Measurements from ENCODE around the gene OTOF. TPM values are rescaled to one million over a fixed set of nuclear protein-coding genes. Genes with fewer than 3 reads are reported as not detected.

OTOF gene
- not detected in 2 replicates for total RNA-seq (ENCODE audit: low replicate concordance)

DNA sequence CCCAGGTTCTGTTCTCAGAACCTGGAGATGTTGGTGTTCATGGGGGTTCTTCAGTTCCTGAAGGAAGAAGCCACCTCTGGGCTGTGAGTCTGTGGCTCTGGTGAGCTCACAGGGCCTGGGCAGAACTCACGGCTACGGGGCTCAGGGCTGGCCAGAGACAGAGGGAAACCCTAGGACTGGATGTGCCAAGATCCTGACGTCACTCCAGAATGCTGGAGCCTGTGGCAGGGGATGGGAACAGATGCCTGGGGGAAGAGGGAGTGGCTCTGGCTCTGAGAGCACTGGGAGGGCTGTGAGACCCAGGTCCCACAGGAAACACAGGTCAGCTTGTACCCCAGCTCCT, at the start of gene OTOF:
Gene OTOF, minus strand, starts transcription at position 214 of the 343 bp plus-strand sequence.
- DNase-seq (ENCODE audit: low read depth), result peak; percentile 68
- H3K4me3 ChIP-seq (ENCODE audit: low read depth, low read length), result no peak within 1 kb of the TSS
- TF ChIP-seq, protein P1, sequence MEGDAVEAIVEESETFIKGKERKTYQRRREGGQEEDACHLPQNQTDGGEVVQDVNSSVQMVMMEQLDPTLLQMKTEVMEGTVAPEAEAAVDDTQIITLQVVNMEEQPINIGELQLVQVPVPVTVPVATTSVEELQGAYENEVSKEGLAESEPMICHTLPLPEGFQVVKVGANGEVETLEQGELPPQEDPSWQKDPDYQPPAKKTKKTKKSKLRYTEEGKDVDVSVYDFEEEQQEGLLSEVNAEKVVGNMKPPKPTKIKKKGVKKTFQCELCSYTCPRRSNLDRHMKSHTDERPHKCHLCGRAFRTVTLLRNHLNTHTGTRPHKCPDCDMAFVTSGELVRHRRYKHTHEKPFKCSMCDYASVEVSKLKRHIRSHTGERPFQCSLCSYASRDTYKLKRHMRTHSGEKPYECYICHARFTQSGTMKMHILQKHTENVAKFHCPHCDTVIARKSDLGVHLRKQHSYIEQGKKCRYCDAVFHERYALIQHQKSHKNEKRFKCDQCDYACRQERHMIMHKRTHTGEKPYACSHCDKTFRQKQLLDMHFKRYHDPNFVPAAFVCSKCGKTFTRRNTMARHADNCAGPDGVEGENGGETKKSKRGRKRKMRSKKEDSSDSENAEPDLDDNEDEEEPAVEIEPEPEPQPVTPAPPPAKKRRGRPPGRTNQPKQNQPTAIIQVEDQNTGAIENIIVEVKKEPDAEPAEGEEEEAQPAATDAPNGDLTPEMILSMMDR (IDR thresholded peaks at IDR 0.05; ENCODE audit: insufficient read depth, low read length), result no peak

DNA sequence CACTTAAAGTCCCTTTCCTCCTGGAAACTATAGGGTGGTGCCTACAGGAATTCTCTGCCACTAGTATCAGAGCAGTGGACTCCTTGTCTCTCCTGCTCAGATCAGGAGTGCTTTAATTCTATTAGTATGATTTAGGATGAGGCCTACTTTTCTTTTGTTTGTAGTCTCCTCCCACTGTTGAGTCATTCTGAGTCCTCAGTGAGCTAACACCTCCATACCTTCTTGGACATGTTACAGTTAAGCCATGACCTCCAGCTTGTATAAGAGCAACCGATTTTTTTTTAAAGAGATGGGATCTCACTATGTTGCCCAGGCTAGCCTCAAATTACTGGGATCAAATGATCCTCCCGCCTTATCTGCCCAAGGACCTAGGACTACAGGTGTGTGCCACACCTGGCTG, 48.7 kb upstream of the OTOF start:
- H3K4me3 ChIP-seq (ENCODE audit: low read depth, low read length), result no peak overlapping the region
- no peak for DNase-seq (ENCODE audit: low read depth)
- TF ChIP-seq, protein P1 (IDR thresholded peaks at IDR 0.05; ENCODE audit: insufficient read depth, low read length), result no peak

DNA sequence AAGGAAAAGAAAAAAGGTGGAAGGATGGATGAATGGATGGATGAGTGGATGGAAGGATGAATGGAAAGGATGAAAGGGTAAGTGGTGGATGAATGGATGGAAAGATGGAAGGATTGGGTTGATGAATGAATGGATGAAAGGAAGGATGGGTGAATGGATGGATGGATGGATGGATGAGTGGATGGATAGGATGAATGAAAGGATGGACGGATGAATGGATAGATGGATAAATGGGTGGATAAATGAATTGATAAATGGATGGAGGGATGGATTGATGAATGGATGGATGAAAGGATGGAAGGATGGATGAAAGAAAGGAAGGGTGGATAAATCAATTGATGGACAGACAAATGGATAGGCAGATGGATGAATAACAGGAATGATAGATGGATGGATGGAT, 48.2 kb upstream of the OTOF start:
- DNase-seq (ENCODE audit: low read depth), result no peak
- TF ChIP-seq, protein P1 (IDR thresholded peaks at IDR 0.05; ENCODE audit: insufficient read depth, low read length), result no peak
- no peak overlapping the region for H3K4me3 ChIP-seq (ENCODE audit: low read depth, low read length)

DNA sequence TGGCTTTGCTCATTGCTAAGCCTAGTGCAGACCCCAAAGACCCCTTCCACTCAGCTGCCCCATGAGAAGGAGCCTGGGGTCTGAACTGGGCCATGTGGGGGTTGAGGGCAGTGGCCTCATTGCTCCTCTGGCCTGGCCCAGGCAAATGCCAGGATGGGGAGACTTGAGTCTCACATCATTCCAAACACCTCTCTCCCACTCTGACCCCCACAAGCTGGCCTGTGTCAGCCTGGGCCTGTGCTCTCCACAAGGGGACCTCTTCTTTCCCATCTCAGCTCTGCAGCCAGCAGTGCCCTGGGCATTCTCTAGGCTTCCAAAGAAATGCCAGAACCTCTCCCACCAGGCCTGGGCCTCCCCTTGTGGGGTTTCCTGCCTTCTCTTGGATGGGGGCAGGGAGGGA, 45.8 kb upstream of the OTOF start:
- DNase-seq (ENCODE audit: low read depth), result no peak
- TF ChIP-seq, protein P1 (IDR thresholded peaks at IDR 0.05; ENCODE audit: insufficient read depth, low read length), result no peak
- H3K4me3 ChIP-seq (ENCODE audit: low read depth, low read length), result no peak overlapping the region

DNA sequence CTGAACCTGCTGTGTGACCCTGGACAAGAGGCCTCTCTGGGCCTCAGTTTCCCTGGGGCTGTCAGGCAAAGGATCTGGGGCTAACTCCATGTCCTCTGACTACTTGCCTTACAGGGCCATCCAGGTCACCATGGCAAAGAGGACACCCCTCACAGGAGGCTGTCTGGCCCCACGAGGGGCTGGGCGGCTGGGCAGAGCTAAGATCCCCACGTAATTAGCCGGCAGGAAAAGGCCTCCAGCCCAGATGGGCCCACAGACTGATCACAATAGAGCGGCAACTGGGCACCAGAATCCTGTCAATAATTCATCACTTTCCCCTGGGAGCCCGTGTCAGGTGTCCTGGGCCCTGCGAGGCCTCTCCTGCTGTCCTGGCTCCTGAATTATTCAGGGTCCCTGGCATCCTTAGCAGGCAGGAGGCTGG, 44.8 kb upstream of the OTOF start:
- H3K4me3 ChIP-seq (ENCODE audit: low read depth, low read length), result no peak overlapping the region
- TF ChIP-seq, protein P1 (IDR thresholded peaks at IDR 0.05; ENCODE audit: insufficient read depth, low read length), result no peak
- no peak for DNase-seq (ENCODE audit: low read depth)

DNA sequence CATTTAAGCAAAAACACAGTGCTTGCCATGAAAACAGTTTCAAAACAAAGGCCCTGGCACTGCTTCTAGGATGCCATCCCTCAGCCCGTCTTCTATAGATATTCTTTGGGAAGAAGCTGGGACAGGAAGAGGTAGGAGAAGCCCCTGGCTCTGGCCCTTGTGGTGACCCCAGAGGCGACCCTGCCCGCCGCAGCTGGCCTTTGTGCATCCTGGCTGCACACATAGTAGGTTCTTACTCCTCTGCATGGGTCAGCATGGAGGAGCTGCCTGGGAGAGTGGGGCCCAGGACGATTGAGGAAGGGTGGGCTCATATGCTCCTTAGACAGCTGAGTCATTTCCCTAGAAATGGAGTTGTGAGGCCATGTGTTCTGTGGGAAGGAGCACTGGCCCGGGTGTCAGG, 44.4 kb upstream of the OTOF start:
- DNase-seq (ENCODE audit: low read depth), result no peak
- TF ChIP-seq, protein P1 (IDR thresholded peaks at IDR 0.05; ENCODE audit: insufficient read depth, low read length), result no peak
- no peak overlapping the region for H3K4me3 ChIP-seq (ENCODE audit: low read depth, low read length)

DNA sequence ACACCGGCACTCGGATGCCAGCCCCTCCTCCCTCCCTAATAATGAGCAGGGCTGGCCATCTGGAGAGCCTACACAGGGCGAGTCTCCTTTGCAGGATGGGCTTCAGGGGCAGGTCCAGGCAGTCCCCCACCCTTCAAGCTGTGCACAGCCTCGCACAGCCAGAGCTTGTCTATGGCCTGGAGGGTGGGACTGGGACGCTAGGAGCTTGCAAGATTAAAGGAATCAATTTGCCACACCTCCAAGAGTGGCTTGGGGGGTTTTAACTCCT, 43.9 kb upstream of the OTOF start:
- no peak overlapping the region for H3K4me3 ChIP-seq (ENCODE audit: low read depth, low read length)
- TF ChIP-seq, protein P1 (IDR thresholded peaks at IDR 0.05; ENCODE audit: insufficient read depth, low read length), result no peak
- no peak for DNase-seq (ENCODE audit: low read depth)

Data from fibroblast of the aortic adventitia (primary cell).